Measurements from ENCODE around the gene KIF5B. TPM values are rescaled to one million over a fixed set of nuclear protein-coding genes. Genes with fewer than 3 reads are reported as not detected.
"Not testable (repeated sequence)": the region's sequence is repeated elsewhere in the genome, so short reads cannot be mapped to it uniquely, and the experiment has no call there.

The KIF5B gene
- total and polyA plus RNA-seq, 10 of the 15 experiments (the other 5 are each of a cell fraction or from before 2014, with no cell fraction given) = 14.7 to 47.4 (median 33.1) TPM

DNA sequence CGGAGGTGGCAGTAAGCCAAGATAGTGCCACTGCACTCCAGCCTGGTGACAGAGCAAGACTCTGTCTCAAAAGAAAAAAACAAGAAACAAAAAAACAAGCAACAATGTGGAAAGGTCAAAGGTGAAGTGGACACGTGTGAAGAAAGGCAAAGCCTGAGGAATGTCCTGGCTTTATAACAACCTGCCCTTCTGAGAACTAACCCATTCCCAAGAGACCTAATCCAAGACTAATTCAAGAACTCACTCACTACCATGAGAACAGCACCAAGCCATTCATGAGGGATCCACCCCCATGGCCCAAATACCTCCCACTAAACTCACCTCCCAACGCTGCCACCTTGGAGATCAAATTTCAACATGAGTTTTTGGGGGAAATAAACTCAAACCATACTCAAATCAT lies 47.5 kb upstream of the KIF5B start:
- no peak overlapping the region for H3K4me2 ChIP-seq (ENCODE audit: control insufficient read depth, insufficient read depth)
- ChIA-PET SMC1A (ENCODE audit: uncharacterized antibody, unreplicated experiment) (no interaction called here), CTCF (no interaction called here), RAD21 (ENCODE audit: unreplicated experiment) (no interaction called here), POLR2A (interaction anchor here (0.6 kb wide), 1 partner anchor 147 kb away, joined by 3 read pairs; no protein-coding TSS in a partner anchor)
- TF ChIP-seq, protein P1, sequence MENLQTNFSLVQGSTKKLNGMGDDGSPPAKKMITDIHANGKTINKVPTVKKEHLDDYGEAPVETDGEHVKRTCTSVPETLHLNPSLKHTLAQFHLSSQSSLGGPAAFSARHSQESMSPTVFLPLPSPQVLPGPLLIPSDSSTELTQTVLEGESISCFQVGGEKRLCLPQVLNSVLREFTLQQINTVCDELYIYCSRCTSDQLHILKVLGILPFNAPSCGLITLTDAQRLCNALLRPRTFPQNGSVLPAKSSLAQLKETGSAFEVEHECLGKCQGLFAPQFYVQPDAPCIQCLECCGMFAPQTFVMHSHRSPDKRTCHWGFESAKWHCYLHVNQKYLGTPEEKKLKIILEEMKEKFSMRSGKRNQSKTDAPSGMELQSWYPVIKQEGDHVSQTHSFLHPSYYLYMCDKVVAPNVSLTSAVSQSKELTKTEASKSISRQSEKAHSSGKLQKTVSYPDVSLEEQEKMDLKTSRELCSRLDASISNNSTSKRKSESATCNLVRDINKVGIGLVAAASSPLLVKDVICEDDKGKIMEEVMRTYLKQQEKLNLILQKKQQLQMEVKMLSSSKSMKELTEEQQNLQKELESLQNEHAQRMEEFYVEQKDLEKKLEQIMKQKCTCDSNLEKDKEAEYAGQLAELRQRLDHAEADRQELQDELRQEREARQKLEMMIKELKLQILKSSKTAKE (IDR thresholded peaks at IDR 0.05; ENCODE audit: low read depth, poor library complexity, severe bottlenecking) = no peak
- TF ChIP-seq TCF3 (IDR thresholded peaks at IDR 0.05; ENCODE audit: borderline replicate concordance, insufficient read depth, low read depth, low read length) (no peak), BACH1 (IDR thresholded peaks at IDR 0.05; ENCODE audit: borderline replicate concordance) (no peak), CBX3 (IDR thresholded peaks at IDR 0.05; ENCODE audit: borderline replicate concordance, low read depth) (no peak), YY1 (IDR thresholded peaks at IDR 0.05; ENCODE audit: low read depth, low read length) (no peak), CBFB (IDR thresholded peaks at IDR 0.05; ENCODE audit: low read depth) (no peak)
- TF ChIP-seq, protein P2, sequence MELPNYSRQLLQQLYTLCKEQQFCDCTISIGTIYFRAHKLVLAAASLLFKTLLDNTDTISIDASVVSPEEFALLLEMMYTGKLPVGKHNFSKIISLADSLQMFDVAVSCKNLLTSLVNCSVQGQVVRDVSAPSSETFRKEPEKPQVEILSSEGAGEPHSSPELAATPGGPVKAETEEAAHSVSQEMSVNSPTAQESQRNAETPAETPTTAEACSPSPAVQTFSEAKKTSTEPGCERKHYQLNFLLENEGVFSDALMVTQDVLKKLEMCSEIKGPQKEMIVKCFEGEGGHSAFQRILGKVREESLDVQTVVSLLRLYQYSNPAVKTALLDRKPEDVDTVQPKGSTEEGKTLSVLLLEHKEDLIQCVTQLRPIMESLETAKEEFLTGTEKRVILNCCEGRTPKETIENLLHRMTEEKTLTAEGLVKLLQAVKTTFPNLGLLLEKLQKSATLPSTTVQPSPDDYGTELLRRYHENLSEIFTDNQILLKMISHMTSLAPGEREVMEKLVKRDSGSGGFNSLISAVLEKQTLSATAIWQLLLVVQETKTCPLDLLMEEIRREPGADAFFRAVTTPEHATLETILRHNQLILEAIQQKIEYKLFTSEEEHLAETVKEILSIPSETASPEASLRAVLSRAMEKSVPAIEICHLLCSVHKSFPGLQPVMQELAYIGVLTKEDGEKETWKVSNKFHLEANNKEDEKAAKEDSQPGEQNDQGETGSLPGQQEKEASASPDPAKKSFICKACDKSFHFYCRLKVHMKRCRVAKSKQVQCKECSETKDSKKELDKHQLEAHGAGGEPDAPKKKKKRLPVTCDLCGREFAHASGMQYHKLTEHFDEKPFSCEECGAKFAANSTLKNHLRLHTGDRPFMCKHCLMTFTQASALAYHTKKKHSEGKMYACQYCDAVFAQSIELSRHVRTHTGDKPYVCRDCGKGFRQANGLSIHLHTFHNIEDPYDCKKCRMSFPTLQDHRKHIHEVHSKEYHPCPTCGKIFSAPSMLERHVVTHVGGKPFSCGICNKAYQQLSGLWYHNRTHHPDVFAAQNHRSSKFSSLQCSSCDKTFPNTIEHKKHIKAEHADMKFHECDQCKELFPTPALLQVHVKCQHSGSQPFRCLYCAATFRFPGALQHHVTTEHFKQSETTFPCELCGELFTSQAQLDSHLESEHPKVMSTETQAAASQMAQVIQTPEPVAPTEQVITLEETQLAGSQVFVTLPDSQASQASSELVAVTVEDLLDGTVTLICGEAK (IDR thresholded peaks at IDR 0.05; ENCODE audit: borderline replicate concordance) = no peak
- WGBS (ENCODE audit: insufficient coverage, insufficient replicate concordance, low lambda C conversion rate, missing lambda C conversion rate) = 21% methylated on average over 3 of the region's 3 CpGs
- no peaks in the 10 kb centered on the region; the same call in 2 of the 3 replicates for H3K9me3 ChIP-seq (replicated peaks; ENCODE audit: control insufficient read depth, insufficient read depth, low read length)
- H3K79me2 ChIP-seq (ENCODE audit: control insufficient read depth, insufficient read depth, low read length) = no peaks in the 10 kb centered on the region
- BruUV-seq (replicated peaks) = no TSS peak
- no peak overlapping the region for H3K4me3 ChIP-seq
- no peak overlapping the region for H2AFZ ChIP-seq (ENCODE audit: control insufficient read depth, low read depth, low read length)
- no peaks in the 10 kb centered on the region for H3K36me3 ChIP-seq (ENCODE audit: control insufficient read depth in 2 of 2, insufficient read depth in 2 of 2, low read length in 1 of 2)
- in situ Hi-C loops (cut with MboI) = no loop called here
- H3K27ac ChIP-seq (ENCODE audit: control insufficient read depth, insufficient read depth) = no peak overlapping the region
- ATAC-seq = no peak
- H4K20me1 ChIP-seq (ENCODE audit: control insufficient read depth, insufficient read depth) = no peaks in the 10 kb centered on the region
- no peak overlapping the region for H3K9ac ChIP-seq (ENCODE audit: control insufficient read depth, insufficient read depth, low read length)
- no peak for FAIRE-seq
- no peaks in the 10 kb centered on the region for H3K4me1 ChIP-seq (ENCODE audit: control insufficient read depth, insufficient read depth, low read length)
- intact Hi-C loops (cut with micrococcal nuclease; ENCODE audit: unreplicated experiment) = no loop called here
- no peak for DNase-seq (ENCODE audit: low read depth, low spot score)
- no peaks in the 10 kb centered on the region for H3K27me3 ChIP-seq (replicated peaks in 1 of 2; ENCODE audit: control insufficient read depth in 2 of 2, insufficient read depth in 2 of 2, low read length in 1 of 2)

DNA sequence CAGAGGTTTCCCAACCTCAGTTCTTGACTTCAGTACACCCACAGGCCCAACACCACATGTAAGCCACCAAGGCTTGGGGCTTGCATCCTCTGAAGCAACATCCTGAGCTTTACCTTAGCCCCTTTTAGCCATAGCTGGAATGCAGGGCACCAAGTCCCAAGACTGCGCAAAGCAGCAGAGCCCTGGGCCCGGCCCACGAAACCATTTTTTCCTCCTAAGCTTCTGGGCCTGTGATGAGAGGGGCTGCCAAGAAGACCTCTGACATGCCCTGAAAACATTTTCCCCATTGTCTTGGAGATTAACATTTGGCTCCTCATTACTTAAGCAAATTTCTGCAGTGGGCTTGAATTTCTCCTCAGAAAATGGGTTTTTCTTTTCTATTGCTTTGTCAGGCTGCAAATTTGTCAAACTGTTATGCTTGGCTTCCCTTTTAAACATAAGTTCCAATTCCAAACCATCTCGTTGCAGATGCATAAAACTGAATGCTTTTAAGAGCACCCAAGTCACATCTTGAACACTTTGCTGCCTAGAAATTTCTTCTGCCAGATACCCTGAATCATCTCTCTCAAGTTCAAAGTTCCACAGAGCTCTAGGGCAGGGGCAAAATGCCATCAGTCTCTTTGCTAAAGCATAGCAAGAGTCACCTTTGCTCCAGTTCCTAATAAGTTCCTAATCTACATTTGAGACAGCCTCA lies 42.5 kb upstream of the KIF5B start:
- intact Hi-C loops (cut with micrococcal nuclease; ENCODE audit: unreplicated experiment); H3K27ac ChIP-seq (ENCODE audit: control insufficient read depth, insufficient read depth); POLR2A ChIA-PET; H2AFZ ChIP-seq (ENCODE audit: control insufficient read depth, low read depth, low read length); in situ Hi-C loops (cut with MboI); CTCF ChIA-PET; RAD21 ChIA-PET (ENCODE audit: unreplicated experiment); SMC1A ChIA-PET (ENCODE audit: uncharacterized antibody, unreplicated experiment); H3K4me3 ChIP-seq; H3K9ac ChIP-seq (ENCODE audit: control insufficient read depth, insufficient read depth, low read length); H3K79me2 ChIP-seq (ENCODE audit: control insufficient read depth, insufficient read depth, low read length); H3K36me3 ChIP-seq (ENCODE audit: control insufficient read depth in 2 of 2, insufficient read depth in 2 of 2, low read length in 1 of 2); BruUV-seq (replicated peaks); H3K4me2 ChIP-seq (ENCODE audit: control insufficient read depth, insufficient read depth); H3K4me1 ChIP-seq (ENCODE audit: control insufficient read depth, insufficient read depth, low read length); H3K9me3 ChIP-seq (replicated peaks; ENCODE audit: control insufficient read depth, insufficient read depth, low read length); ATAC-seq; H4K20me1 ChIP-seq (ENCODE audit: control insufficient read depth, insufficient read depth); H3K27me3 ChIP-seq (replicated peaks in 1 of 2; ENCODE audit: control insufficient read depth in 2 of 2, insufficient read depth in 2 of 2, low read length in 1 of 2); FAIRE-seq; DNase-seq (ENCODE audit: low read depth, low spot score): not testable (repeated sequence)
- 23% methylated on average over 4 of the region's 4 CpGs for WGBS (ENCODE audit: insufficient coverage, insufficient replicate concordance, low lambda C conversion rate, missing lambda C conversion rate)

All from GM12878 (cell line).